ENCODE data around the gene NKX2-1.
"Not testable (repeated sequence)": the region's sequence is repeated elsewhere in the genome, so short reads cannot be mapped to it uniquely, and the experiment has no call there.

The NKX2-1 gene

GRCh38 chr14:36505181-36505815, 14.7 kb downstream of the NKX2-1 start:
- DNase-seq: no peak

DNA sequence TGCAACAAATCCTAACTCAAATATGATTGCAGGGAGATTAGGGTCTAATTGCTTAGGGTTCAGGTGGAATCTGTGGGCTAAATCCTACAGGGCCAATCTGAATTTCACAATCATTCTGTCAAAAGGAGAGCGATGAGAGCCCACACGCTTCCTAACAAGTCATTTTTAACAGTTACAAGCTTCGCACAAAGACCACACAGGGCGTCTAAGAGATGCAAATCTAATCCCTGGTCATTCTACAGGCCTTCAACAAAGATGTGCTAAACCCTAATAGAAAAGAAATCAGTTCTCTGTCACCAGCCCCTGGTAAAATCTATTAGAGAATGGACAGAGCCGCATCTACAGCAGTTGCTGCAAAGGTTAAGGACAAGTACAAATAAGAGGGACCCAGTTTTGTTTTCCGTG, 15.3 kb downstream of the NKX2-1 start:
- no peak for DNase-seq

DNA sequence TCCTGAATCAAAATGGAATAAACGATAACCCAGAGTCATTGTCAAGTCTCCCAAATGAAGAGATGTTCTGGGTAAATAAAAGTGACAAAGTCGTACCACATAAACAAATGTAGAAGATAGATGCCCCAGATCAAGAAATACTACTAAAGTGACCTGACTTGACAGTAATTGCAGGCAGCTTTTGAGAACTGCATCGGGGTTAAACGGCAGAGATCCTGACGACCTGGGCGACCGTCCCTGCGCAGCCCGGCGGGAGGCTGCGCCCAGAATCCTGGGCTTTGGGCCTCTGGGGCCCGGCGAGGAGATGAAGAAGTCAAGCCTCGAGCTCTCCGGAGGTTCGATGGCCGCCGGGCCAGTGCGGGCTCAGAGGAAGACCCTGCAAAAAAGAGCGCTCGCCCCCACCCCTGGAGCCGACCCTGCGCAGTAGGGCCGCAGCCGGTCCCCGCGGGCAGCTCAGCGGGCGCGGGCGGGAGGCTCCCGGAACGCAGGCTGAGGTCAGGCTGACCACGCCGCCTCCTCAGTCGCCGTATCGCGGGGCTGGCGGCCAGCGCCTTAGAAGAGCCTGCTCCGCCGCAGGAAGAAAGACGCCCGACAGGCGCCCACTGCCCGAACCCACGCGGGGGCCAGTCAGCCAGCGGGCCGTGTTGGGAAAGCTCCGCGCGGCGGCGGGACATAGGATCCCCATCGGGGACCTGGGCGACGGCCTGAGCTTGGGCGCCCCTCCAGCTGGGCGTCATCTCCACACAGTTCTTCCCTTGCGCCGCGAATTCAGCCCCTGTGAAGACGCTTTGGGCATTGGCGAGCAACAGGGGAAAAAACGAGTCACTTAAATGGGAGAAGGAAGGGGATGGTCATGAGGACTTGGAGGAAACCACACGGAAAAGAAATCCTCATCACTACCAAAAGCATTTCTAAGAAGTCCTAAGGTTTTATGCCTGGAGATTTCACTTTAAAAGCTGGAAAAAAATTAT, 16.0 kb downstream of the NKX2-1 start:
- DNase-seq: no peak

DNA sequence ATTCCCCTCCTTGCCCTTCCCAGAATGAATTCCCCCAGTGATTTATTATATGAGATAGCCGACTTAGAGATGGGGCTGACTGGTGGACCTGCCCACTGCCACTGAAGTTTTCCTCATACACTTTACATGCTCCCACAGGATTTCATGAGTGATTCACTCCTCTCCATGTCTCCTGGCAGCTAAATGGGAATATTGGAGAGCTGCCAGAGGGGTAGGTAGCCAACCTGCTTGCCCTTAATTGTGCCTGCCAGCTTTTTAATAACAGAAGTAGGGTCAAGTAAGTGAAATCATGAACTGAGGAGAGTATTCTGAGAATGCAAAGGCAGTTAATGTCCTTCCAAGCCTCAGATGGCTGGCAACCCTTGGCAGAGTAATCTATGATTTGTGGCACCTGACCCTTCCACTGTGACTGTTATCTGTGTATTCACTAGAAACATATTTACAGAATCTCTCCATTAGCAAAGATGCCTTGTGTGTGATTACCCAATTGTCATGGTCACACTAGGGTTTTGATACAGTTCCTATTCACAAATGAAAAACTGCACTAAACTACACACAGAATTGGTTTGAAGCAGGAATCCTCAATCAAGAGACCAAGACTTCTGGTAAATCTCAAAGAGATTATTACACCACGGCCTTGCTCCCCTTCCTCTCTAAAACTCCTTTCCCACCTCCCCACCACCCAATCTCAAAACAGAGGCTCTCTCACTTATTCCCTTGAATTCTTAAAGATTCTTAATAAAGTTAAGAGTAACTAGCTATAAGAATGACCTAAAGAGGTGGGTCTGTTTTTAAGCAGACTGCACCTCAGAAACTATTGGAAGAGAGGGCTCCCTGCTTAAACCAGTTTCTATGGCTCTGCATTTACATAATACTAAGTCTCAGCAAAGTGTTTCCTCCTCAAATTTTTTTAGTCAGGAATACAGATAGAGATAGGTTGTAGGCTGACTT, 17.2 kb downstream of the NKX2-1 start:
- DNase-seq: no peak

DNA sequence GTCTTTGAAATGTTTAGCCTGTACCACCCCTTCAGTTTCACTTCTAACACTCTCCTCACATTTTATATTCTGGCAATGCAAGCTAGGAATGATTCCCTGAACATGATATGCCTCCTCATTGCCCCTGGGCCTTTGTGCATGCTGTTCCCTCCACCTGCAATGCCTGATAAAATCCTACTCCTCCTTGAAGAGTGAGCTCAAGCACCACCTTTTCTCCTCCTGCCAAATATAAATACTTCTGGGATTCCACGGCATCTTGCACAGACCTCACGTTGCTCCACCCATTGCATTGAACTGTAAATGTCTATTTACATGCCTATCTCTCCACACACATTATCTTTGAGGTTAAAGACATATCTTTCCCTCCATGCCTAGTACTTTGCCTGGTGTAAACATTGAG, 21.1 kb downstream of the NKX2-1 start:
- DNase-seq: no peak

DNA sequence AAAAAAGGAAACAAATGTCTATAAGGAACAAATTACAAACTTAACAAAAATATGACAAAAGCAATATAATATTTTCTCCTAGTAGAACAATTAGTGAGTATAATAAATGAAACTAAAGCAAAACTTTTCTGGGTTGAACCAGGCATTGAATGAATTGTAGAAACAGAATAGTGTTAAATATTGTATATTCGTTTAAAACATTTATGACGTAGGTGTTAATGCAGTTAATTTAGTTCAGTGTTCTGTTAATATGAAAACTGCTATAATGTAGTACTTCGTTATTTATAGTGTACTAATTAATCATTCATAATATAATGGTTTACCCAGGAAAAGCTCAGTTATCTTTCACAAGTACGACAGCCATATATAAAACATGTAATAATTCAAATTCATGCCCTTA, 23.7 kb downstream of the NKX2-1 start:
- no peak for DNase-seq

GRCh38 chr14:36495666-36496065, 24.4 kb downstream of the NKX2-1 start:
- DNase-seq: no peak

- no peak for DNase-seq
Measured at GRCh38 chr14:36493761-36494160, 26.3 kb downstream of the NKX2-1 start.

GRCh38 chr14:36485773-36486172, 34.3 kb downstream of the NKX2-1 start:
- DNase-seq: no peak

DNA sequence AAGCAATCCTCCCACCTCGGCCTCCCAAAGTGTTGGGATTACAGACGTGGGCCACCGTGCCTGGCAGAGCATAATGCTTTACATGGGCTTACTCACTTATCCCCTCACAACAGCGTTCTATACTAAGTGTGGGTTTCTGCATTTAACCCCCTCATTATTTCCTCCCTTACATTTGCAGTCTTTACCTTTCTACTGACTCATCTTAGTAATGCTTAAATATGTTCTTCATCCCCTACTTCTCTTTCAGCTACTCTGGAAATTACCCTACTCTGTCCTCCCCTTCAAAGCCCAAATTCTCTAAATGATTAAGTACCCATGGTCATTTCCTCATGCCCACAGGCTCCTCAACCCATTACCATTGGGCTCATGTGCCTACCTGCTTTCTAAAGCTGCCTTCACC, 40.7 kb downstream of the NKX2-1 start:
- DNase-seq: no peak

DNA sequence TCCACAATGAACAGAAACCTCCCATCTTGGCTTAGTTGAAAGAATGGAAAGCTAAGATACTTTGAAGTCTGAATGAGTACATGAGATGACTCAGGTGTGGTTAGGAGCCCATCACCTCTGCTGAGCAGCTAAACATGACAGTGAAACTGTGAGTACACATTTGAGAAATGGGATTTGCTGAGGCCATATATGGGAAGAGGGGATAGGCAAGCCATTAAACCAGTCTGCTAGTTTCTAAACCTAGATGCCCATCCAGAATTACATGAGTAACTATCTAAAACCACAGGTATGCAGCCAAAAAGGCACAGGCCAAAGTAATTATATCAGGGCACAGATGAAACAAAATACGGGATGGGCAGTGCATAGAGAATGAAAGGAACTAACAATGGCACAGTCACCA, 41.2 kb downstream of the NKX2-1 start:
- no peak for DNase-seq

DNA sequence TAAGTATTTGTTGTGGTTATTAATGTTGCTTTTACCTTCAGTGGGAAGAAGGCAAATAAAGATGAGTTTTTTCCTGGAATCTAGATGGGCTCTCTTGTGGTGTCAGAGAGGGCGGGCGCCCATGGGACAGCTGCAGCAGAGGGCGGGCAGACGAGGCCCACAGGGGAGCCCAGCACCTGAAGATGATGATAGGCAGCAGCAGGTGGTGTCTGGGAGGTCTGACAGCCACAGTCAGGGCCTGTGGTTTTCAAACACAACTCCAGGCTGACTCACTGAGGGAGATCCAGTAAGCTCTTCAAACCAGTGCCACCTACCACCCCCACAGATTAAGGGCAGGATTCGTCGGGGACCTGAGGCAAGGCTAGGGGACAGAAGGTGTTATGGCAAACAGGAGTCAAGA, 42.8 kb downstream of the NKX2-1 start:
- no peak for DNase-seq

DNA sequence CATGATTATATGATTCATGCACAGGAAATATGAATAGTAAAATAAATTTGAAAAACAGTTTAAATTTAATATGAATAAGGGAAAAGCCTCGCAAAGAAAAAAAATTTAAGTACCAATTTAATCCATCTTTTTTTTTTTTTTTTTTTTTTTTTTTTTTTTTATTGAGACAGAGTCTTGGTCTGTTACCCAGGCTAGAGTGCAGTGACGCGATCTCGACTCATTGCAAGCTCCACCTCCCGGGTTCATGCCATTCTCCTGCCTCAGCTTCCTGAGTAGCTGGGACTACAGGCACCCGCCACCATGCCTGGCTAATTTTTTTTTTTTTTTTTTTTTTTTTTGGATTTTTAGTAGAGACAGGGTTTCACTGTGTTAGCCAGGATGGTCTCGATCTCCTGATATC, 44.0 kb downstream of the NKX2-1 start:
- not testable (repeated sequence) for DNase-seq

- DNase-seq: no peak
Measured at GRCh38 chr14:36474593-36474992, 45.4 kb downstream of the NKX2-1 start.

DNA sequence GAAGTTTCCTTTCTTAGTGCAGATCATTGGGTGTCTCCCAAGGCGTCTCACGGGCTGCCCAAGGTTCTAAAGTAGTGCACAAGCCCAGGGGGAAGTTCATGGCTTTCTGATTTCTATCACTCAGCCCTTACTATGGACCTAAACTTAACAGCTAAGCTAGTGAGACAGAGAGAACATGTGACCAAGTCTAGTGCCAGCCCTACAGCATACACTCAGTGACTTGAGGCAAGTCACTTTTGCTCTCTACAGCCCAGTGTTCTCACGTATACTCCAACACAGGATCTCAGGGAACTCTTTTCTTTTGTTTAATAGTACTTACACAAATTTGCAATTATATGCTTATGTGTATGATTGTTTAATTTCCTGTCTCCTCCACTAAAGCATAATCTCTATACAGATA, 48.6 kb downstream of the NKX2-1 start:
- DNase-seq: no peak

GRCh38 chr14:36467332-36467731, 52.7 kb downstream of the NKX2-1 start:
- DNase-seq: no peak
